Measurements from ENCODE around the gene YWHAQ. TPM values are rescaled to one million over a fixed set of nuclear protein-coding genes. Genes with fewer than 3 reads are reported as not detected.
"Not testable (repeated sequence)": the region's sequence is repeated elsewhere in the genome, so short reads cannot be mapped to it uniquely, and the experiment has no call there.

Gene YWHAQ
- total and polyA plus RNA-seq, 9 donors: 103 to 249 (median 203) TPM

DNA sequence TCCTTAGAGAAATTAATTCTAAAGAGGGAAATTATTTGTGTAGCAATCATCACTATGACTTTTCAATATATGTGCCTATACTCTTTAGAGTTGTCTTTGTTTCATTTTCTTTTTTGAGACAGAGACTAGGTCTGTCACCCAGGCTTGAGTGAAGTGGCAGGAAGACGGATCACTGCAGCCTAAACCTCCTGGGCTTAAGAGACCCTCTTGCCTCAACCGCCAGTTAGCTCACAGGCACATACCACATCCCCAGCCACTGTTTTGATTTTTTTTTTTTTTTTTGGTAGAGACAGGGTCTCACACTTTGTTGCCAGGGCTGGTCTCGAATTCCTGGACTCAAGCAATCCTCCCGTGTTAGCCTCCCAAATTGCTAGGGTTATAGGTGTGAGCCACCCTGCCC lies 12.4 kb downstream of the YWHAQ start:
- WGBS (ENCODE audit: insufficient coverage): no CpG with 5 or more reads among the region's 4 CpGs
- DNase-seq: no peak

DNA sequence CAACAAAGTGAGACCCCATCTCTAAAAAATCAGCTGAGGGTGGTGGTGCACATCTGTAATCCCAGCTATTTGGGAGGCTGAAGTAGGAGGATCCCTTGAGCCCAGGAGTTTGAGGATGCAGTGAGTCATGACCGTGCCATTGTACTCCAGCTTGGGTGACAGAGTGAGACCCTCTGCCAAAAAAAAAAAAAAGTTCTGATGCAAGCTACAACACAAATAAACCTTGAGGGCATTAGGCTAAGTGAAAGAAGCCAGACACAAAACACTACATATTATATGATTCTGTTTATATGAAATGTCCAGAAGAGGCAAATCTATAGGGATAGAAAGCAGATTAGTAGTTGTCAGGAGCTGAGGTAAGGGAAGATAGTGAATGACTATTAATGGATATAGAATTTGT lies 13.0 kb downstream of the YWHAQ start:
- Histone ChIP-seq H3K4me1 (ENCODE audit: control insufficient read depth, insufficient read depth, low read length) (no peaks in the 10 kb centered on the region), H3K27me3 (ENCODE audit: control insufficient read depth, insufficient read depth, low read length) (no peaks in the 10 kb centered on the region), H3K27ac (ENCODE audit: low read length) (no peak overlapping the region), H3K4me3 (ENCODE audit: low read length) (no peak overlapping the region), H3K9me3 (replicated peaks; ENCODE audit: control insufficient read depth, low read depth, low read length) (no peaks in the 10 kb centered on the region), H3K36me3 (ENCODE audit: control insufficient read depth, insufficient read depth, low read length) (peaks cover 6% of the 10 kb centered on the region)
- WGBS (ENCODE audit: insufficient coverage): no CpG with 5 or more reads among the region's 1 CpG
- no peak for DNase-seq

More for the DNA sequence above, 12.4 kb downstream of the YWHAQ start:
- Histone ChIP-seq H3K27me3 (ENCODE audit: control insufficient read depth, insufficient read depth, low read length) (no peaks in the 10 kb centered on the region), H3K36me3 (ENCODE audit: control insufficient read depth, insufficient read depth, low read length) (peaks cover 10% of the 10 kb centered on the region), H3K4me1 (ENCODE audit: control insufficient read depth, insufficient read depth, low read length) (no peaks in the 10 kb centered on the region), H3K4me3 (ENCODE audit: low read length) (no peak overlapping the region), H3K27ac (ENCODE audit: low read length) (no peak overlapping the region), H3K9me3 (replicated peaks; ENCODE audit: control insufficient read depth, low read depth, low read length) (no peaks in the 10 kb centered on the region)

DNA sequence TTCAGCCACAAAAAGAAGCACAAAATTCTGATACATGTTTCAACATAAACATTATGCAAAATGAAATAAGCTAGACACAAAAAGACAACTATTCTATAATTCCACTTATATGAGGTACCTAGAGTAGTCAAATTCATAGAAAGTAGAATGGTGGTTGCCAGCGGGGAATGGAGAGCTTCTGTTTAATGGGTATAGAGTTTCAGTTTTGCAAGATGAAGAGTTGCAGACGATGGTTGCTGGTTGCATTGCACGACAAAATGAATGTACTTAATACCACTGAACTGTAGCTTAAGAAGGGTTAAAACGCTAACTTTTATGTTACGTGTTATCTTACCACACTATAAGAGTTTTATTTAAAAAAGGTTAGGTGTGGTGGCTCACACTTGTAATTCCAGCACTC lies 13.5 kb downstream of the YWHAQ start:
- H3K36me3 ChIP-seq (ENCODE audit: control insufficient read depth, insufficient read depth, low read length): peaks cover 6% of the 10 kb centered on the region
- no peaks in the 10 kb centered on the region for H3K4me1 ChIP-seq (ENCODE audit: control insufficient read depth, insufficient read depth, low read length)
- H3K27ac ChIP-seq (ENCODE audit: low read length): no peak overlapping the region
- WGBS (ENCODE audit: insufficient coverage): no CpG with 5 or more reads among the region's 5 CpGs
- H3K4me3 ChIP-seq (ENCODE audit: low read length): no peak overlapping the region
- no peaks in the 10 kb centered on the region for H3K27me3 ChIP-seq (ENCODE audit: control insufficient read depth, insufficient read depth, low read length)
- no peaks in the 10 kb centered on the region for H3K9me3 ChIP-seq (replicated peaks; ENCODE audit: control insufficient read depth, low read depth, low read length)
- no peak for DNase-seq

DNA sequence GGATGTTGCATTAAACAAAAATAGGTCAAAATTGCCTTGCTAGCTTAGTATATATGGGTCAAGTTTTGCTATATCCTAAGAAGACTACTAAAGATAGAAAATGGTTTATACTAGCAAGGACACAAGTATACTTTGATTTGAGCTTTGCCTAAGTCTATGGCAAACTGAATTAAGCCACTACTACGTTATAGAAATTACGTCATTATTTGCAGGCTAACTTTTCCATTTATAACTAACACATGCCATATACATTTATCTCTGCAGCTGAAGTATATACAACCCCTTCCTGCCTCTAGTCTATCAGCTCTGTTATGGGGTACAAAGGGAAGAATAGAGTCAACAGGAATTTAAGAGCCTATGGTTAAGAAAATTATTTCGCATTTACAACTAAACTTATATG lies 16.2 kb downstream of the YWHAQ start:
- Histone ChIP-seq H3K27me3 (ENCODE audit: control insufficient read depth, insufficient read depth, low read length) (no peaks in the 10 kb centered on the region), H3K36me3 (ENCODE audit: control insufficient read depth, insufficient read depth, low read length) (peaks cover 6% of the 10 kb centered on the region), H3K27ac (ENCODE audit: low read length) (no peak overlapping the region), H3K4me3 (ENCODE audit: low read length) (no peak overlapping the region), H3K9me3 (replicated peaks; ENCODE audit: control insufficient read depth, low read depth, low read length) (no peaks in the 10 kb centered on the region), H3K4me1 (ENCODE audit: control insufficient read depth, insufficient read depth, low read length) (no peaks in the 10 kb centered on the region)
- DNase-seq: no peak
- WGBS (ENCODE audit: insufficient coverage): no CpG with 5 or more reads among the region's 3 CpGs

DNA sequence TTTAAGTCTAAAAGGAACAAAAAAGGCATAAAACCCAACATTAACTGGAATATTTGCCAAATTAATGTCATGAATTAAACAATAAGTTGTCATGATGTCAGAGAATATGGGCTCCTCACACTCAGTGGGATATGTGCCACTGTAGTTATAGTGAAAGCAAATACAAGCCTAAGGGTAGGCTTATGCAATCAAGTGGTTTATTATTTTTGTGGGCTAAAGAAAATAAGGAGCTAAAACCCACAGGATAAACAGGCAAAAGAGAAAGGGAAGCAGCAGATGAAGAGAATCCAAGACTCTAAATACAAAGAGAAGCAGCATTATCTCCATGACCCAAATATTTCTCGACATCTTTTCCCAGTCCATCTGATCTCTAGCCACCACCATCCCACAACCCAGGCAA lies 17.5 kb downstream of the YWHAQ start:
- Histone ChIP-seq H3K36me3 (ENCODE audit: control insufficient read depth, insufficient read depth, low read length) (peaks cover 6% of the 10 kb centered on the region), H3K4me3 (ENCODE audit: low read length) (no peak overlapping the region), H3K27me3 (ENCODE audit: control insufficient read depth, insufficient read depth, low read length) (no peaks in the 10 kb centered on the region), H3K4me1 (ENCODE audit: control insufficient read depth, insufficient read depth, low read length) (peaks cover 2% of the 10 kb centered on the region), H3K9me3 (replicated peaks; ENCODE audit: control insufficient read depth, low read depth, low read length) (no peaks in the 10 kb centered on the region), H3K27ac (ENCODE audit: low read length) (no peak overlapping the region)
- no peak for DNase-seq
- WGBS (ENCODE audit: insufficient coverage): no CpG with 5 or more reads among the region's 1 CpG

DNA sequence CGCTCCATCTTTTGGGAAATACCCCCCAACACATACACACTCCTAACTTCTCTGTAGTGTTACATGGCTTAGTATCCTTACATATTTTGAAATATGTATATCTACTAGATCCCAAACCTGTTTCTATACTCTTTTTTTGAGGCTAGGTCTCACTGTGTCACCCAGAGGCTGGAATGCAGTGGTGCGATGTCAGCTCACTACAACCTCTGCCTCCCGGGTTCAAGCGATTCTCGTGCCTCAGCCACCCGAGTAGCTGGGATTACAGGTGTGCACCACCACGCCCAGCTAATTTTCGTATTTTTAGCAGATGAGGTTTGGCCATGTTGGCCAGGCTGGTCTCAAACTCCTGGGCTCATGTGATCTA lies 19.3 kb downstream of the YWHAQ start:
- not testable (repeated sequence) for H3K27me3 ChIP-seq (ENCODE audit: control insufficient read depth, insufficient read depth, low read length); H3K36me3 ChIP-seq (ENCODE audit: control insufficient read depth, insufficient read depth, low read length); H3K9me3 ChIP-seq (replicated peaks; ENCODE audit: control insufficient read depth, low read depth, low read length); H3K27ac ChIP-seq (ENCODE audit: low read length); H3K4me3 ChIP-seq (ENCODE audit: low read length); DNase-seq; H3K4me1 ChIP-seq (ENCODE audit: control insufficient read depth, insufficient read depth, low read length)
- WGBS (ENCODE audit: insufficient coverage): 96% methylated on average over 7 of the region's 8 CpGs

DNA sequence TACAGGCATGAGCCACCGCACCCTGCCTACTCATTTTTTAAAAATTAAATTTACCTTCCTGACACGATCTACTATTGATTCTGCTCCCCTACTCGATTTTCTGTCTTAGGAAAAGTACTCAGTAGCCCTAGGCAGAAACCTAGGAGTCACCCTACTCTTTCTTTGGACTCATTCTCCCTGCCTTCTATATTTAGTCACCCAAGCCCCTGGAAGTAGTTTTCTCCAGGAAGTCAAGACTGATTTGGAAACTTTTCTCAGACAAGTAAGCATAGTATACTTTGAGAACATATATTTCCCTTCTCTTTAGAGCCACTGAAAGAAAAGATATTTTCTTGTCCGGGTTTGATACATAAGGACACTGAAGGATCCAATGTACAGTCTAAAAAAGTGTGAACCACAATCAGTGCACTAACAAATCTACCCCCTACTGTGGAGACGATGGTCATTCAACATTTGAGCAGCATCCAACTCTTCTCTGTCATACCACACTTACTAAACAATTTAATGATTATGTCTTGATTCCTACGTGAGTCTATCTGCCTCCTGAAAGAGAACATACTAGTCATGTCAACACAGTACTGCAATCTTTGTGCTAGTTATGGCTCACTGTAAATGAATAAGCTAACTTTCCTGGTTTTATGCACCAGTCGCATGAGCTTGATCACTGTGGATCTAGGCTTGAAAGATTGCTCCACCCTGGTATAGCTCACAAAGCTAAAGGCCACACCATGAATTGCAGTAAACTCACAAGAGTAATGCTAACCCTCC lies 19.8 kb downstream of the YWHAQ start:
- no peak for DNase-seq
- no peaks in the 10 kb centered on the region for H3K27me3 ChIP-seq (ENCODE audit: control insufficient read depth, insufficient read depth, low read length)
- H3K4me1 ChIP-seq (ENCODE audit: control insufficient read depth, insufficient read depth, low read length): peaks cover 7% of the 10 kb centered on the region
- no peak overlapping the region for H3K27ac ChIP-seq (ENCODE audit: low read length)
- WGBS (ENCODE audit: insufficient coverage): 93% methylated on average over 4 of the region's 7 CpGs
- no peaks in the 10 kb centered on the region for H3K9me3 ChIP-seq (replicated peaks; ENCODE audit: control insufficient read depth, low read depth, low read length)
- H3K36me3 ChIP-seq (ENCODE audit: control insufficient read depth, insufficient read depth, low read length): no peaks in the 10 kb centered on the region
- no peak overlapping the region for H3K4me3 ChIP-seq (ENCODE audit: low read length)

DNA sequence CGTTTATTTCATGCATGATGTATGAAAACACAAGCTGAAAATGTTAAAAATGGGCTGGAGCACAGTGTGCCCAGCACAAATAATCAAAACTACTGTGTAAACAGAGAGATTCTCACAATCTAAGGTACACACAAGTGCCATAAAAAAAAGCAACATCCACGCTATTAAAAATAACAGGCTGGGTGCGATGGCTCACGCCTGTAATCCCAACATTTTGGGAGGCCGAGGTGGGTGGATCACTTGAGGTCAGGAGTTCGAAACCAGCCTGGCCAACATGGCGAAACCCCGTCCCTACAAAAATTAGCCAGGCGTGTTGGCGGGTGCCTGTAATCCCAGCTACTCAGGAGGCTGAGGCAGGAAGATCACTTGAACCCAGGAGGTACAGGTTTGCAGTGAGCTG lies 22.3 kb downstream of the YWHAQ start:
- H3K27me3 ChIP-seq (ENCODE audit: control insufficient read depth, insufficient read depth, low read length); H3K9me3 ChIP-seq (replicated peaks; ENCODE audit: control insufficient read depth, low read depth, low read length); DNase-seq; H3K36me3 ChIP-seq (ENCODE audit: control insufficient read depth, insufficient read depth, low read length); H3K4me3 ChIP-seq (ENCODE audit: low read length); H3K4me1 ChIP-seq (ENCODE audit: control insufficient read depth, insufficient read depth, low read length): not testable (repeated sequence)
- H3K27ac ChIP-seq (ENCODE audit: low read length): peak overlapping the region; percentile 39
- 100% methylated on average over 1 of the region's 10 CpGs for WGBS (ENCODE audit: insufficient coverage)

DNA sequence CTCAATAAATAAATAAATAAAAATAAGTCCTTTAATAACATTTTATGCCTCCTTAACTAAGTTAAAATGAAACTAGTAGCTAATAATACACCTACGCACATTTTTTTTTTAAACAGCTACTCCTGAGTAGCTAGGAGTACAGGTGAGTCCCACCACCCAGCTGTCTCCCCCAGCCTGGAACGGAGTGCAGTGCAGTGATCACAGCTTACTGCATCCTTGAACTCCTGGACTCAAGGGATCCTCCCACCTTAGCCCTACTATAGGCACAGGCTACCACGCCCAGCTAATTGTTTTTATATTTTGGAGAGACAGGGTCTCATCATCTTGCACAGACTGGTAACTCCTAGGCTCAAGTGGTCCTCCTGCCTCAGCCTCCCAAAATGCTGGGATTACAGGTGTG lies 28.4 kb downstream of the YWHAQ start:
- no peaks in the 10 kb centered on the region for H3K4me1 ChIP-seq (ENCODE audit: control insufficient read depth, insufficient read depth, low read length)
- DNase-seq: no peak
- peaks cover 26% of the 10 kb centered on the region for H3K36me3 ChIP-seq (ENCODE audit: control insufficient read depth, insufficient read depth, low read length)
- WGBS (ENCODE audit: insufficient coverage): 100% methylated on average over 1 of the region's 3 CpGs
- no peak overlapping the region for H3K4me3 ChIP-seq (ENCODE audit: low read length)
- H3K27me3 ChIP-seq (ENCODE audit: control insufficient read depth, insufficient read depth, low read length): no peaks in the 10 kb centered on the region
- no peak overlapping the region for H3K27ac ChIP-seq (ENCODE audit: low read length)
- H3K9me3 ChIP-seq (replicated peaks; ENCODE audit: control insufficient read depth, low read depth, low read length): peaks cover 21% of the 10 kb centered on the region

DNA sequence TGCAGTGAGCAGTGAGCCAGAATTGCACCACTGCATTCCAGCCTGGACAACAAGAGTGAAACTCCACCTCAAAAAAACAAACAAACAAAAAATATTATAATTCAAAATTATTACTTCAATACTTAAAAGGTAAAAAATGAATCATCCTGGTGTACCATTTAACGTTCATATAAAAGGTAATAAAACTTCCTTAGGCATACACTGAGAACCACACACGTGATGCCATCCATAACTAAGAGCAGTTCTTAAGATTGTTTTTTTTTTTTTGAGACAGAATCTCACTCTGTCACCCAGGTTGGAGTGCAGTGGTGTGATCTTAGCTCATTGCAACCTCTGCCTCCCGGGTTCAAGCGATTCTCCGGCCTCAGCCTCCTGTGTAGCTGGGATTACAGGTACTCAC lies 29.4 kb downstream of the YWHAQ start:
- Histone ChIP-seq H3K27ac (ENCODE audit: low read length) (no peak overlapping the region), H3K4me3 (ENCODE audit: low read length) (no peak overlapping the region), H3K4me1 (ENCODE audit: control insufficient read depth, insufficient read depth, low read length) (peaks cover 2% of the 10 kb centered on the region), H3K27me3 (ENCODE audit: control insufficient read depth, insufficient read depth, low read length) (no peaks in the 10 kb centered on the region), H3K9me3 (replicated peaks; ENCODE audit: control insufficient read depth, low read depth, low read length) (peaks cover 21% of the 10 kb centered on the region), H3K36me3 (ENCODE audit: control insufficient read depth, insufficient read depth, low read length) (peaks cover 26% of the 10 kb centered on the region)
- no peak for DNase-seq
- WGBS (ENCODE audit: insufficient coverage): 100% methylated on average over 3 of the region's 5 CpGs

DNA sequence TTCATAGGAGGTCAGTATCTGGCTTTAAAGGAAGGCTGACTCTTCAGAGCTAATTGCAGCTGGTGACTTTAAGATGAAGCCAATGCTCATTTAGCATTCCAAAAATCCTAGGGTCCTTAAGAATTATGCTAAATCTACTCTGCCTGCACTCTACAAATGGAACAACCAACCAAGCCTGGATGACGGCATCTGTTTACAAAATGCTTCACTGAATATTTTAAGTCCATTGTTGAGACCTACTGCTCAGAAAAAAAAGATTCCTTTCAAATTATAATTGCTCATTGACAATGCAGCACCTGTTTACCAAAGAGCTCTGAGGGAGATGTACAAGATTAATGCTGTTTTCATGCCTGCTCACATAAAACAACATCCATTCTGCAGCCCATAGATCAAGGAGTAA lies 31.4 kb downstream of the YWHAQ start:
- no CpG with 5 or more reads among the region's 1 CpG for WGBS (ENCODE audit: insufficient coverage)
- Histone ChIP-seq H3K27me3 (ENCODE audit: control insufficient read depth, insufficient read depth, low read length) (no peaks in the 10 kb centered on the region), H3K27ac (ENCODE audit: low read length) (no peak overlapping the region), H3K36me3 (ENCODE audit: control insufficient read depth, insufficient read depth, low read length) (peaks cover 26% of the 10 kb centered on the region), H3K4me3 (ENCODE audit: low read length) (no peak overlapping the region), H3K4me1 (ENCODE audit: control insufficient read depth, insufficient read depth, low read length) (peaks cover 2% of the 10 kb centered on the region), H3K9me3 (replicated peaks; ENCODE audit: control insufficient read depth, low read depth, low read length) (peaks cover 21% of the 10 kb centered on the region)
- no peak for DNase-seq

Measured in muscle of leg (tissue), 11 donors.